GM13977 (cell line): ENCODE measurements around the gene SLC1A7.

Experiments used
- DNase-seq: peaks from one replicate; pipeline ENCODE4 v3.0.0; 2012; ENCODE audit warnings: low spot score
- CTCF ChIP-seq: IDR thresholded peaks from 2 replicates; pipeline ENCODE4 v1.5.1; 2012; ENCODE audit warnings: mild to moderate bottlenecking, control low read depth; ENCODE audit not compliant: insufficient read depth; ENCODE audit errors: extremely low read depth, missing control alignments
- in situ Hi-C: fragments of 300-500 bp; cut with MboI; formaldehyde crosslinking; loops from one replicate; pipeline ENCODE4 v1.12.0; 2022; ENCODE audit warnings: low sequenced_read_pairs, low pct_unique_long_range_greater_than_20kb, mixed read lengths, inconsistent platforms; ENCODE audit not compliant: unreplicated experiment

The SLC1A7 gene

GRCh38 chr1:53074313-53075154 is 67.9 kb downstream of the SLC1A7 start:
- DNase-seq, result no peak
- in situ Hi-C loops, result no loop called here
- no peak for TF ChIP-seq CTCF

- no peak for DNase-seq
- in situ Hi-C loops, result no loop called here
- TF ChIP-seq CTCF, result no peak
Observed at GRCh38 chr1:53073868-53074311, 68.5 kb downstream of the SLC1A7 start.

GRCh38 chr1:53073287-53073686 is 69.2 kb downstream of the SLC1A7 start:
- in situ Hi-C loops, result no loop called here
- TF ChIP-seq CTCF, result no peak
- DNase-seq, result no peak

- TF ChIP-seq CTCF, result no peak
- in situ Hi-C loops, result no loop called here
- DNase-seq, result no peak
Observed at GRCh38 chr1:53071915-53072314, 70.5 kb downstream of the SLC1A7 start.

GRCh38 chr1:53071167-53071865 is 71.1 kb downstream of the SLC1A7 start:
- TF ChIP-seq CTCF, result no peak
- in situ Hi-C loops, result no loop called here
- no peak for DNase-seq

GRCh38 chr1:53070621-53071020 is 71.8 kb downstream of the SLC1A7 start:
- in situ Hi-C loops, result no loop called here
- DNase-seq, result no peak
- TF ChIP-seq CTCF, result no peak
